ENCODE results near the gene ZIC4. TPM values are rescaled to one million over a fixed set of nuclear protein-coding genes. Genes with fewer than 3 reads are reported as not detected.

ZIC4 gene
- total and polyA plus RNA-seq, 4 donors, result 0.09 to 1.4 (median 0.37) TPM

- H3K4me3 ChIP-seq (ENCODE audit: low read length in 2 of 2), result no peak overlapping the region
- no peak overlapping the region for H3K27ac ChIP-seq (ENCODE audit: low read depth in 1 of 2, low read length in 2 of 2)
- 16 to 38% methylated on average over 2 of the region's 2 CpGs for WGBS, 2 donors
- no peaks in the 10 kb centered on the region for H3K9me3 ChIP-seq (ENCODE audit: control insufficient read depth, low read length)
- no peaks in the 10 kb centered on the region for H3K36me3 ChIP-seq (ENCODE audit: control insufficient read depth in 1 of 2, insufficient read depth in 2 of 2, low read length in 1 of 2)
- ATAC-seq (ENCODE audit: low FRiP score) (no peak), DNase-seq (no peak)
- H3K27me3 ChIP-seq (ENCODE audit: control insufficient read depth in 1 of 2, insufficient read depth in 2 of 2, low read length in 1 of 2), result no peaks in the 10 kb centered on the region
- H3K4me1 ChIP-seq (ENCODE audit: control insufficient read depth in 1 of 2, insufficient read depth in 2 of 2, low read length in 2 of 2), result no peaks in the 10 kb centered on the region
- intact Hi-C loops (cut with DNase I), result no loop called here
Measured at GRCh38 chr3:147341727-147342126, 64.6 kb downstream of the ZIC4 start.

- Histone ChIP-seq H3K4me1 (ENCODE audit: control insufficient read depth in 1 of 2, insufficient read depth in 2 of 2, low read length in 2 of 2) (no peaks in the 10 kb centered on the region), H3K9me3 (ENCODE audit: control insufficient read depth, low read length) (no peaks in the 10 kb centered on the region), H3K27me3 (ENCODE audit: control insufficient read depth in 1 of 2, insufficient read depth in 2 of 2, low read length in 1 of 2) (no peaks in the 10 kb centered on the region), H3K36me3 (ENCODE audit: control insufficient read depth in 1 of 2, insufficient read depth in 2 of 2, low read length in 1 of 2) (no peaks in the 10 kb centered on the region), H3K27ac (ENCODE audit: low read depth in 1 of 2, low read length in 2 of 2) (no peak overlapping the region), H3K4me3 (ENCODE audit: low read length in 2 of 2) (no peak overlapping the region)
- 31 to 32% methylated on average over 4 of the region's 4 CpGs for WGBS, 2 donors
- no peak for DNase-seq
- intact Hi-C loops (cut with DNase I), result no loop called here
- ATAC-seq (ENCODE audit: low FRiP score), result no peak
Measured at GRCh38 chr3:147336543-147337278, 69.6 kb downstream of the ZIC4 start.

Other genes starting within 250 kb of the ZIC4 start
- 1 to 10 TPM in 1 of 2 donors, under 1 TPM in 1; 0.99 to 1.7 TPM for gene ZIC1, start 2.8 kb upstream of the ZIC4 start, total RNA-seq
- 1 to 10 TPM; 2.3 to 2.7 TPM for gene ZIC1, start 2.8 kb upstream of the ZIC4 start, polyA plus RNA-seq

Data from aorta (tissue), 5 donors.